Ovary (tissue), 9 donors: ENCODE data around the gene BCKDK. TPM values are rescaled to one million over a fixed set of nuclear protein-coding genes. Genes with fewer than 3 reads are reported as not detected.

Experiments used
- DNase-seq, 5 donors: peaks; one replicate each; pipeline ENCODE4 v3.0.0-alpha.2; 2019 to 2020
- H3K27ac ChIP-seq, 2 donors: fragments of 200-600 bp; one replicate each; pipeline versions ENCODE4 v1.5.1 to v1.8.0; 2019 to 2022
- H3K27me3 ChIP-seq: fragments of 200-600 bp; one replicate; pipeline ENCODE4 v1.8.0; 2022
- H3K36me3 ChIP-seq: fragments of 200-600 bp; sonication (generic); one replicate; pipeline ENCODE4 v1.5.1; 2019
- H3K4me1 ChIP-seq: one replicate; pipeline ENCODE4 v1.8.1; 2013; ENCODE audit warnings: mild to moderate bottlenecking, moderate library complexity; ENCODE audit not compliant: insufficient read depth
- H3K4me3 ChIP-seq: fragments of 200-600 bp; sonication (generic); one replicate; pipeline ENCODE4 v1.5.1; 2017
- H3K9me3 ChIP-seq, 2 donors: fragments of 200-600 bp in 1 of 2; sonication (generic) in 1 of 2; one replicate each; pipeline versions ENCODE4 v1.5.1 to v1.8.1; 2013 to 2019; ENCODE audit warnings: mild to moderate bottlenecking in 1 of 2, moderate library complexity in 1 of 2
- CTCF ChIP-seq, 3 donors: fragments of 450-650 bp in 2 of 3; fragments of 200-600 bp in 1 of 3; IDR thresholded peaks; one replicate each; pipeline versions ENCODE4 v1.5.1 to v1.8.0; 2016 to 2022; ENCODE audit warnings: antibody characterized with exemption in 3 of 3, mild to moderate bottlenecking in 1 of 3
- EP300 ChIP-seq: sonication (generic); formaldehyde crosslinking; IDR thresholded peaks from one replicate; pipeline ENCODE4 v1.6.1; 2017; ENCODE audit warnings: antibody characterized with exemption
- POLR2A ChIP-seq: fragments of 450-650 bp; IDR thresholded peaks from one replicate; pipeline ENCODE4 v1.6.1; 2017; ENCODE audit warnings: antibody characterized with exemption, mild to moderate bottlenecking, moderate library complexity
- WGBS, 3 donors: extraction: QIAGEN DNeasy Blood & Tissue Kit in 1 of 3; methylation state at CpG; one replicate each; pipeline versions ENCODE4 v1.1.5 to v1.1.7; 2013 to 2017; 5-methylcytosine and 5-hydroxymethylcytosine counted together
- intact Hi-C, 4 donors: fragments of 100-400 bp; cut with DNase I; formaldehyde crosslinking; loops; one replicate each; pipeline versions ENCODE4 v1.11.0 to v1.15.1; 2022 to 2023
- polyA plus RNA-seq, 2 donors: library from polyadenylated mRNA; stranded (reverse); fragments of 200-250 nt in 1 of 2; fragments of 350-450 nt in 1 of 2; fragmentation: Illumina TruSeq in 1 of 2; extraction: RNeasy Lipid Tissue Mini Kit (QIAGEN cat#74804) in 1 of 2; gene quantifications; one replicate each; pipeline ENCODE4 v1.2.3, GENCODE V29; 2013 to 2014
- total RNA-seq, 7 donors: library from RNA; depleted of rRNA in 2 of 7; stranded (reverse); fragments of >200 nt in 2 of 7; fragmentation: NEBNext Ultra II Directional in 3 of 7; extraction: Animal tissue kit (Norgen Biotek cat#: 25700) in 3 of 7; gene quantifications; one replicate each; pipeline versions ENCODE4 v1.1.0 to v1.2.4, GENCODE V29; 2016 to 2023
- donor health status: DM: no; HTN: no; CAD: no; lungs with moderate emphysema.
- donor health status: DM: no; HTN: no; CAD: no.
- donor health status: Bipolar disorder and iron deficiency.
- donor health status: DM: yes; HTN: yes; CAD: no.
- donor health status: DM: no; HTN: no; CAD: no.
- donor health status: DM: yes; HTN: yes; CAD: no.

Gene BCKDK
- total and polyA plus RNA-seq, 9 donors = 18.6 to 51.9 (median 38.6) TPM

GRCh38 chr16:31078597-31079341, 29.4 kb upstream of the BCKDK start:
- Histone ChIP-seq H3K27me3 (no peaks in the 10 kb centered on the region), H3K4me3 (no peak overlapping the region), H3K4me1 (peaks cover 2% of the 10 kb centered on the region), H3K36me3 (no peaks in the 10 kb centered on the region), H3K9me3 (no peaks in the 10 kb centered on the region), H3K27ac (no peak overlapping the region)
- no peak for TF ChIP-seq CTCF (IDR thresholded peaks at IDR 0.05)
- no peak for TF ChIP-seq EP300
- no peak for TF ChIP-seq POLR2A
- 88 to 93% (median 92%) methylated on average over 15 of the region's 15 CpGs for WGBS, 3 donors
- intact Hi-C loops = no loop called here
- DNase-seq = no peak

GRCh38 chr16:31079342-31079944, 28.7 kb upstream of the BCKDK start:
- no peaks in the 10 kb centered on the region for H3K36me3 ChIP-seq

GRCh38 chr16:31080035-31080629, 28.1 kb upstream of the BCKDK start:
- no peak overlapping the region for H3K27ac ChIP-seq
- no peaks in the 10 kb centered on the region for H3K27me3 ChIP-seq
- DNase-seq = no peak
- peaks cover 2% of the 10 kb centered on the region for H3K4me1 ChIP-seq
- H3K4me3 ChIP-seq = no peak overlapping the region
- TF ChIP-seq POLR2A (no peak), EP300 (no peak), CTCF (IDR thresholded peaks at IDR 0.05) (no peak)
- intact Hi-C loops = loop anchor here in 1 of 4 donors (10.0 kb wide), 1 partner anchor 105 kb away; the partner anchor contains the start of gene FUS
- WGBS, 3 donors = 91 to 95% (median 94%) methylated on average over 39 to 40 of the region's 40 CpGs
- H3K36me3 ChIP-seq = no peaks in the 10 kb centered on the region
- no peaks in the 10 kb centered on the region for H3K9me3 ChIP-seq

More at GRCh38 chr16:31079342-31079944, 28.7 kb upstream of the BCKDK start:
- H3K4me3 ChIP-seq = no peak overlapping the region
- H3K4me1 ChIP-seq = peaks cover 2% of the 10 kb centered on the region
- H3K9me3 ChIP-seq = no peaks in the 10 kb centered on the region
- intact Hi-C loops = no loop called here
- 78 to 83% (median 80%) methylated on average over 13 of the region's 13 CpGs for WGBS, 3 donors
- H3K27me3 ChIP-seq = no peaks in the 10 kb centered on the region
- H3K27ac ChIP-seq = no peak overlapping the region
- DNase-seq = no peak
- TF ChIP-seq EP300 (no peak), POLR2A (no peak), CTCF (IDR thresholded peaks at IDR 0.05) (no peak)

- H3K27me3 ChIP-seq = no peaks in the 10 kb centered on the region
- 91 to 94% (median 93%) methylated on average over 13 of the region's 13 CpGs for WGBS, 3 donors
- no peak overlapping the region for H3K4me3 ChIP-seq
- intact Hi-C loops = loop anchor here in 1 of 4 donors (10.0 kb wide), 1 partner anchor 104 kb away; the partner anchor contains the start of gene FUS
- TF ChIP-seq CTCF (IDR thresholded peaks at IDR 0.05) (no peak), POLR2A (no peak)
- no peak overlapping the region for H3K27ac ChIP-seq
- no peaks in the 10 kb centered on the region for H3K9me3 ChIP-seq
- H3K4me1 ChIP-seq = peaks cover 2% of the 10 kb centered on the region
- H3K36me3 ChIP-seq = no peaks in the 10 kb centered on the region
- DNase-seq = no peak
Observed at GRCh38 chr16:31080756-31081419, 27.3 kb upstream of the BCKDK start.
